Aorta (tissue), 5 donors: ENCODE measurements around the gene LRRC30. TPM values are rescaled to one million over a fixed set of nuclear protein-coding genes. Genes with fewer than 3 reads are reported as not detected.

Experiments
- ATAC-seq: fragments of 200-7000 bp; cut with Tn5 transposase; one replicate; pipeline ENCODE4 v1.9.1; 2022; ENCODE audit warnings: moderate library complexity; ENCODE audit not compliant: low FRiP score
- DNase-seq, 2 donors: peaks; one replicate each; pipeline ENCODE4 v3.0.0-alpha.2; 2020
- H3K27ac ChIP-seq, 2 donors: one replicate each; pipeline ENCODE4 v1.5.1; 2013; ENCODE audit warnings: low read length in 2 of 2, mild to moderate bottlenecking in 2 of 2, moderate library complexity in 2 of 2, control low read depth in 1 of 2, inconsistent platforms in 1 of 2, low read depth in 1 of 2
- H3K27me3 ChIP-seq, 2 donors: one replicate each; pipeline ENCODE4 v1.6.1; 2013; ENCODE audit warnings: control low read depth in 1 of 2, low read length in 1 of 2, mild to moderate bottlenecking in 1 of 2, moderate library complexity in 1 of 2; ENCODE audit not compliant: insufficient read depth in 2 of 2, control insufficient read depth in 1 of 2
- H3K36me3 ChIP-seq, 2 donors: one replicate each; pipeline ENCODE4 v1.6.1; 2013; ENCODE audit warnings: control low read depth in 1 of 2, low read length in 1 of 2, mild to moderate bottlenecking in 1 of 2; ENCODE audit not compliant: insufficient read depth in 2 of 2, control insufficient read depth in 1 of 2
- H3K4me1 ChIP-seq, 2 donors: one replicate each; pipeline ENCODE4 v1.6.1; 2013; ENCODE audit warnings: low read length in 2 of 2, control low read depth in 1 of 2, mild to moderate bottlenecking in 1 of 2, moderate library complexity in 1 of 2; ENCODE audit not compliant: insufficient read depth in 2 of 2, control insufficient read depth in 1 of 2
- H3K4me3 ChIP-seq, 2 donors: one replicate each; pipeline ENCODE4 v1.5.1; 2013; ENCODE audit warnings: low read length in 2 of 2, control low read depth in 1 of 2, mild to moderate bottlenecking in 1 of 2
- H3K9me3 ChIP-seq: one replicate; pipeline ENCODE4 v1.6.1; 2013; ENCODE audit warnings: mild to moderate bottlenecking, low read length; ENCODE audit not compliant: control insufficient read depth
- WGBS, 2 donors: extraction: QIAGEN DNeasy Blood & Tissue Kit; methylation state at CpG; one replicate each; pipeline ENCODE4 v1.1.7; 2013; 5-methylcytosine and 5-hydroxymethylcytosine counted together
- intact Hi-C, 2 donors: fragments of 100-400 bp; cut with DNase I; formaldehyde crosslinking; loops; one replicate each; pipeline versions ENCODE4 v1.14.2 to v1.15.0; 2022
- long read RNA-seq, 2 donors: library from polyadenylated mRNA; unstranded; transcript quantifications; one replicate each; pipeline ENCODE4 v2.0.0, GENCODE V29; 2020 to 2021
- polyA plus RNA-seq, 2 donors: library from polyadenylated mRNA; stranded (reverse); fragments of 200-250 nt; gene quantifications; one replicate each; pipeline ENCODE4 v1.2.3, GENCODE V29; 2013
- total RNA-seq, 2 donors: library from RNA; stranded (reverse); fragmentation: NEBNext Ultra II Directional; extraction: Animal tissue kit (Norgen Biotek cat#: 25700); gene quantifications; one replicate each; pipeline ENCODE4 v1.2.1, GENCODE V29; 2021
- donor health status: healthy with polysubstance abuse.
- donor health status: Bipolar disorder and iron deficiency.
- donor health status: DM: no; HTN: no; CAD: no.
- donor health status: DM: no; HTN: no; CAD: no.
- donor health status: DM: yes; HTN: yes; CAD: no.

The LRRC30 gene
- not detected for total RNA-seq
- not detected for polyA plus RNA-seq
- long read RNA-seq, donor 1, result 0 reads
- long read RNA-seq, donor 2, result 0 reads

DNA sequence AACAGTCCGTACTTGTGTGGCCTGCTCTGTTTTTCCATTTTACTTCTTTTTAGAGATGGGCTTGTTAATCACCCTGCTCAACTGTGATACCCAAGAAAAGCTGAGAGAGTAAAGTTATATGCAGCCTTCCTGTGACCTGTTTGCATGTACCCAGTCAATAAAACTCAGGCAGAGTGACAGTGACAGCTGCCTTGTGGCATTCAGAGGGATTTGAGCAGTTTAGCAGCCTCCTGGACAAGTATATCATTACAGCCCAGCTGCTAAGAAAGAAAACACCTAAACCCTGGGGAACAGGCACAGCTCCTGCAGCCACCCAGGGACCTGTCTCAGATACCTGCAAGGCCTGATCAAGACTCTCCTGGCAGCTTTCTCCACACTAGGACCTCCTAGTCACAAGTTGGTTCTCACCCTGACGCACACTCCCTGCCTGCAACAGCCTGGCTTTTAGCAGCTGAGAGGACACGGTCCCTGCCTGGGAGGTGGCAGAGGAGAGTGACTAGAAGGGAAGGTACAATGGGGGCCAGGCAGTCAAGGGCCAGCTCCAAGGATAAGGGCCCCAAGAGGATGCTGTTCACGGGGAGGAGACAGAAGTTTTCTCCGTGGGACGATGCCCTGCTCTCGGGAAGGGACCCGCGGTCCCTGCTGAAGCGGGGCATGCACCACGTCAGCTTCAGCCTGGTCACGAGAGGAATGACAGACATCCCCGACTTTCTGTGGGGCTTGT is at the start of gene LRRC30:
Gene LRRC30, plus strand, starts transcription at position 464 of the 724 bp plus-strand sequence. Its CDS starts 50 bp downstream, at position 514.
- H3K4me3 ChIP-seq, result no peak within 1 kb of the TSS
- DNase-seq (no peak), ATAC-seq (no peak)
- no peaks in the 10 kb centered on the region for H3K4me1 ChIP-seq
- no peaks in the 10 kb centered on the region for H3K27me3 ChIP-seq
- WGBS, 2 donors, result 79 to 81% methylated on average over 13 of the region's 13 CpGs
- intact Hi-C loops, result no loop called here
- no peaks in the 10 kb centered on the region for H3K36me3 ChIP-seq
- no peak within 1 kb of the TSS for H3K27ac ChIP-seq
- no peaks in the 10 kb centered on the region for H3K9me3 ChIP-seq

- ATAC-seq (no peak), DNase-seq (no peak)
- no peaks in the 10 kb centered on the region for H3K36me3 ChIP-seq
- intact Hi-C loops, result no loop called here
- H3K9me3 ChIP-seq, result no peaks in the 10 kb centered on the region
- no peaks in the 10 kb centered on the region for H3K27me3 ChIP-seq
- no peak overlapping the region for H3K4me3 ChIP-seq
- no peaks in the 10 kb centered on the region for H3K4me1 ChIP-seq
- 92 to 93% methylated on average over 3 of the region's 3 CpGs for WGBS, 2 donors
- no peak overlapping the region for H3K27ac ChIP-seq
These were observed 45.2 kb upstream of the LRRC30 start for GRCh38 chr18:7185701-7186100.

- 39 to 55% methylated on average over 2 of the region's 2 CpGs for WGBS, 2 donors
- H3K4me1 ChIP-seq, result no peaks in the 10 kb centered on the region
- H3K36me3 ChIP-seq, result no peaks in the 10 kb centered on the region
- H3K27me3 ChIP-seq, result no peaks in the 10 kb centered on the region
- DNase-seq (no peak), ATAC-seq (no peak)
- intact Hi-C loops, result no loop called here
- H3K27ac ChIP-seq, result no peak overlapping the region
- no peaks in the 10 kb centered on the region for H3K9me3 ChIP-seq
- H3K4me3 ChIP-seq, result no peak overlapping the region
These were observed 40.2 kb upstream of the LRRC30 start for GRCh38 chr18:7190547-7191156.

- Histone ChIP-seq H3K36me3 (no peaks in the 10 kb centered on the region), H3K4me3 (no peak overlapping the region), H3K4me1 (no peaks in the 10 kb centered on the region), H3K9me3 (no peaks in the 10 kb centered on the region), H3K27me3 (no peaks in the 10 kb centered on the region), H3K27ac (no peak overlapping the region)
- WGBS, 2 donors, result 84 to 91% methylated on average over 2 of the region's 2 CpGs
- no peak for ATAC-seq
- no peak for DNase-seq
- intact Hi-C loops, result no loop called here
These were observed 39.2 kb upstream of the LRRC30 start for GRCh38 chr18:7191736-7192135.

DNA sequence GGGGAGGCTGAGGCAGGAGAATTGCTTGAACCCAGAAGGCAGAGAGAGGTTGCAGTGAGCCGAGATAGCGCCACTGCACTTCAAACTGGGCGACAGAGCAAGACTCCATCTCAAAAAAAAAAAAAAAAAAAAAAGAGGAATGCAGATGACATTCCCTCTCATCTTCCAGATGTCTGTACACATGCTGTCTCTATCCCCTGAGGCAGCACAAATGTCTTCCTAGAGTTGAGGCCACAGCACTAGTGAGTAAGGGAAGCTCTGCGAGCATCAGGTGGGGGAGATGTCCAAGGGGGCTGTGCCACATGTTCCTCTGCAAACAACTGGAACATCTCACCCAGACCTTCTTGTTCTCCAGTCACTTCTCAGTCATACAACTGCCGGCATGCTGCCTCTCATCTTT is 35.6 kb upstream of the LRRC30 start:
- no peak for DNase-seq
- Histone ChIP-seq H3K4me3 (no peak overlapping the region), H3K4me1 (no peaks in the 10 kb centered on the region), H3K27ac (no peak overlapping the region), H3K36me3 (no peaks in the 10 kb centered on the region), H3K9me3 (no peaks in the 10 kb centered on the region), H3K27me3 (no peaks in the 10 kb centered on the region)
- ATAC-seq, result no peak
- intact Hi-C loops, result no loop called here
- WGBS, 2 donors, result 91 to 93% methylated on average over 5 of the region's 5 CpGs

DNA sequence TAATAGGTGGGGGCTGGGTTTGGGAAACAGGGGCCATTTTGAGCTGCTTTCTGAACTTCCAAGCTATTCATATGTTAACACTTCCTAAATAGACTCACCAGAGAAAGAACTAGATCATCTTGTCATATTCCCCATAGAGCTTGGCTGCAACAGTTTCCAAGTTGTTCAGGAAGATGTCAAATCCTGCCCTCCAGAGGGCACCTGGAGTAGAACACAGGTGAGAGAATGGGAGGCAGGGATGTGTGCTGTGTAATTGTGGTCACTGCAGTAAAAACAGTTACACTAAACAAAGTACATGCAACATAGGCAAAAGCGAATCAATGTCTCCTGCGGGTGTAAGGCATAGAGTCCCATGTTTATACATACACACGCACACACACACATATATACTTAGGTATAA is 34.5 kb upstream of the LRRC30 start:
- WGBS, 2 donors, result 91 to 99% methylated on average over 3 of the region's 3 CpGs
- H3K4me1 ChIP-seq, result no peaks in the 10 kb centered on the region
- no peak overlapping the region for H3K4me3 ChIP-seq
- H3K27ac ChIP-seq, result no peak overlapping the region
- H3K9me3 ChIP-seq, result no peaks in the 10 kb centered on the region
- intact Hi-C loops, result no loop called here
- DNase-seq (no peak), ATAC-seq (no peak)
- H3K36me3 ChIP-seq, result no peaks in the 10 kb centered on the region
- no peaks in the 10 kb centered on the region for H3K27me3 ChIP-seq

GRCh38 chr18:7197854-7198253 is 33.0 kb upstream of the LRRC30 start:
- DNase-seq, result no peak
- no peaks in the 10 kb centered on the region for H3K36me3 ChIP-seq
- no peaks in the 10 kb centered on the region for H3K9me3 ChIP-seq
- no peaks in the 10 kb centered on the region for H3K4me1 ChIP-seq
- no peak for ATAC-seq
- WGBS, 2 donors, result 75 to 84% methylated on average over 2 of the region's 2 CpGs
- H3K27ac ChIP-seq, result no peak overlapping the region
- H3K27me3 ChIP-seq, result no peaks in the 10 kb centered on the region
- intact Hi-C loops, result no loop called here
- H3K4me3 ChIP-seq, result no peak overlapping the region

- H3K4me1 ChIP-seq, result no peaks in the 10 kb centered on the region
- ATAC-seq, result no peak
- 21 to 25% methylated on average over 3 of the region's 3 CpGs for WGBS, 2 donors
- H3K4me3 ChIP-seq, result no peak overlapping the region
- no peaks in the 10 kb centered on the region for H3K36me3 ChIP-seq
- H3K27me3 ChIP-seq, result no peaks in the 10 kb centered on the region
- DNase-seq, result no peak
- intact Hi-C loops, result no loop called here
- no peaks in the 10 kb centered on the region for H3K9me3 ChIP-seq
- H3K27ac ChIP-seq, result no peak overlapping the region
These were observed 32.6 kb upstream of the LRRC30 start for GRCh38 chr18:7198326-7198725.

DNA sequence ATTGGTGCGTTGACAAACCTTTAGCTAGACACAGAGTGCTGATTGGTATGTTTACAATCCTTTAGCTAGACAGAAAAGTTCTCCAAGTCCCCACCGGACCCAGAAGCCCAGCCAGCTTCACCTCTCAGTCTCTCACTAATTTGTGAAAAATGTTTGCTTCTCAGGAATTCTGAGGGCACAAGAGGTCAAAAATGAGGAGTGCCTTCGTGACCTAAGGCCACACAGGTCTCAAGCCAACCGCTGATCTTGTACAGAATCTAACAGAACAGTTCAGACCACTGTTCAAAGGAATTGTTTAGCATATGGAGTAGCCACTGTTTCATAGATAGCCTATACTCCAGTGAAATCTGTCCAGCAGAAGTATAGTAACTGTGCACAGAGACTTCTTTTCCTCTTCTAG is 29.8 kb upstream of the LRRC30 start:
- no peak overlapping the region for H3K4me3 ChIP-seq
- DNase-seq (no peak), ATAC-seq (no peak)
- no peaks in the 10 kb centered on the region for H3K4me1 ChIP-seq
- no peaks in the 10 kb centered on the region for H3K9me3 ChIP-seq
- WGBS, 2 donors, result 67 to 74% methylated on average over 4 of the region's 4 CpGs
- H3K27ac ChIP-seq, result no peak overlapping the region
- no peaks in the 10 kb centered on the region for H3K36me3 ChIP-seq
- H3K27me3 ChIP-seq, result no peaks in the 10 kb centered on the region
- intact Hi-C loops, result no loop called here
